Astrocyte of the spinal cord (primary cell): Measurements from ENCODE around the gene RAB5B.

Experiments used
- DNase-seq: peaks from one replicate; pipeline ENCODE4 v3.0.0; 2011; ENCODE audit warnings: low read depth, low spot score
- H3K4me3 ChIP-seq: 2 replicates; pipeline ENCODE4 v1.5.1; 2011; ENCODE audit warnings: low read depth, mild to moderate bottlenecking, low read length, moderate library complexity
- in situ Hi-C: cut with HindIII; loops from 2 replicates; pipeline ENCODE4 v1.10.0; 2017; ENCODE audit warnings: low sequenced_read_pairs
- TF ChIP-seq, protein P1 (sequence below): IDR thresholded peaks from 2 replicates; pipeline ENCODE4 v1.5.1; 2012; ENCODE audit warnings: low read depth, mild to moderate bottlenecking, low read length, inconsistent platforms

Gene RAB5B

DNA sequence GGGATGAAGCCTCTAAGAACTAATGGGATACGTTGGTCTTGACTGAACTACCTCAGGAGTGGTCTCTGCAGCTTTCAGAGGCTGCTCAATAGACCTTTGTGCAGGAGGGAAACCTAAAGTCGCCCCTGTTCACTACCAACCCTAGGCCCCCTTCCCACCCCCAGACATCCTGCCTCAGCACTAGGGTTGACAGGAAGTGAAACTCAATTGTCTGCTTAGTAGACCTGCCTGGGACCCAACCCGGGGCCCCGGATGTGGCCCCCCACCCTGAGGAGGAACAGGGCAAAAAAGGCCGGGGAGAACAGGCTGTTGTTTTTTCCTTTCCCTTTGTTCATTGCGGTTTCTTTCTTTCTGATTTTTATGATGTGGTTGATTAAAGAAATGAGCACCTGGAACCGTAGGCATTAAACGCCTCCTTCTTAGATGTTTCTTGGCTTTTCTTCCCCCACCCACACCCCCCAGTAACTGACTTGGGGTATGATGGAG, 44.5 kb upstream of the RAB5B start:
- DNase-seq = no peak
- TF ChIP-seq, protein P1, sequence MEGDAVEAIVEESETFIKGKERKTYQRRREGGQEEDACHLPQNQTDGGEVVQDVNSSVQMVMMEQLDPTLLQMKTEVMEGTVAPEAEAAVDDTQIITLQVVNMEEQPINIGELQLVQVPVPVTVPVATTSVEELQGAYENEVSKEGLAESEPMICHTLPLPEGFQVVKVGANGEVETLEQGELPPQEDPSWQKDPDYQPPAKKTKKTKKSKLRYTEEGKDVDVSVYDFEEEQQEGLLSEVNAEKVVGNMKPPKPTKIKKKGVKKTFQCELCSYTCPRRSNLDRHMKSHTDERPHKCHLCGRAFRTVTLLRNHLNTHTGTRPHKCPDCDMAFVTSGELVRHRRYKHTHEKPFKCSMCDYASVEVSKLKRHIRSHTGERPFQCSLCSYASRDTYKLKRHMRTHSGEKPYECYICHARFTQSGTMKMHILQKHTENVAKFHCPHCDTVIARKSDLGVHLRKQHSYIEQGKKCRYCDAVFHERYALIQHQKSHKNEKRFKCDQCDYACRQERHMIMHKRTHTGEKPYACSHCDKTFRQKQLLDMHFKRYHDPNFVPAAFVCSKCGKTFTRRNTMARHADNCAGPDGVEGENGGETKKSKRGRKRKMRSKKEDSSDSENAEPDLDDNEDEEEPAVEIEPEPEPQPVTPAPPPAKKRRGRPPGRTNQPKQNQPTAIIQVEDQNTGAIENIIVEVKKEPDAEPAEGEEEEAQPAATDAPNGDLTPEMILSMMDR = no peak
- no peak overlapping the region for H3K4me3 ChIP-seq
- in situ Hi-C loops = no loop called here

DNA sequence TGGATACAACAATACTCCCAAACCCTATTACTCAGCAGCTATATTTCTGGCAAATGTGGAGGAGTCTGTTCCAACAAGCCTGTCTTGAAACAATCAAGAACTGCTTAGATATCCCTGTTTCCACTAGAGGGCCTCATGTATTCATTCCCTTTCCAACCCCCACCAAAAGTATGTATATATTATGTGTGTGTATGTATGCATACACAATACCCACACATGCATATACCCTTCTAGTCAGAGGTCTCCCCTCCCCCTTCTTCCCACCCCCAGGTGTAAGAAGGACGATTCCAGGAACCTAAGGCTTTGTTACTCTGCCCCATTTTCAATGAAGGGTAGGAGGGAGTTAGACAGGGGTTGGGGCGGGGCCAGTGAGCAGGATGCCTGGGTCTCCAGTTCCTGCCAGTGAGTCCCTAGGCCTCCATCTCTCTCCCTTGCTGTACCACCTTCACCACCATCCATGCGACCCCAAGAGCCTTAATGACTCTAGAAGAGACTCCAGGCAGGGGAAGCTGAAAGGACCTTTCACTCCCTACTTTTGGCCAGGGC, 43.0 kb upstream of the RAB5B start, which contains the start of gene DGKA:
DGKA (plus strand) TSS at position 392 of the 546 bp plus-strand sequence. CDS start 5,342 bp downstream, outside the sequence.
- in situ Hi-C loops = no loop called here

DNA sequence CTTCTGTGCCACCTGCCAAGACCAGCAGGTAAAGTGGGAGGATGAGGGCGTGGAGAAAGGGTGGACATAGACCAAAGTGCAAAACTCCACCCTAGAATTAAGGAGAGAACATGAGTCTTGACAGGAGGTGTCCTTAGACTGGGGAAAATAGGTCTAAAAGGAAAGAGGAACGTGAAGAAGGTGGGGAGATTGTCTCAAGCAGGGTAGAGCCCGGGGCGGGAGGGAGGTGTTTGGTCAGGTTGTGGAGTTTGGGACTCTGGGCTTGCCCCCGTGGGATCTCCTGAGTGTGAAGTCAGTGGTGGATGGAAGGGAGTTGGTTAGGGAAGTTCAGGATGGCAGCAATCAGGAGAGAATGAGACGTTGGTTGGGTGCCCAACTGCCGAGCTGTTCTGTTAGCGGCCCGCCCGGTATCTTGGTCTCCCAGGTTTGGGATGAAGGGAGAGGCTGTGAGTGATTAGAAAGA, 42.5 kb upstream of the RAB5B start:
- in situ Hi-C loops = no loop called here
- DNase-seq = no peak
- H3K4me3 ChIP-seq = peak overlapping the region; percentile 72
- TF ChIP-seq, protein P1 = no peak

More for the DNA sequence above, 43.0 kb upstream of the RAB5B start, which contains the start of gene DGKA:
- peak; percentile 78 for DNase-seq
- TF ChIP-seq, protein P1 = peak; percentile 64
- H3K4me3 ChIP-seq = peak within 1 kb of the TSS; percentile 72

DNA sequence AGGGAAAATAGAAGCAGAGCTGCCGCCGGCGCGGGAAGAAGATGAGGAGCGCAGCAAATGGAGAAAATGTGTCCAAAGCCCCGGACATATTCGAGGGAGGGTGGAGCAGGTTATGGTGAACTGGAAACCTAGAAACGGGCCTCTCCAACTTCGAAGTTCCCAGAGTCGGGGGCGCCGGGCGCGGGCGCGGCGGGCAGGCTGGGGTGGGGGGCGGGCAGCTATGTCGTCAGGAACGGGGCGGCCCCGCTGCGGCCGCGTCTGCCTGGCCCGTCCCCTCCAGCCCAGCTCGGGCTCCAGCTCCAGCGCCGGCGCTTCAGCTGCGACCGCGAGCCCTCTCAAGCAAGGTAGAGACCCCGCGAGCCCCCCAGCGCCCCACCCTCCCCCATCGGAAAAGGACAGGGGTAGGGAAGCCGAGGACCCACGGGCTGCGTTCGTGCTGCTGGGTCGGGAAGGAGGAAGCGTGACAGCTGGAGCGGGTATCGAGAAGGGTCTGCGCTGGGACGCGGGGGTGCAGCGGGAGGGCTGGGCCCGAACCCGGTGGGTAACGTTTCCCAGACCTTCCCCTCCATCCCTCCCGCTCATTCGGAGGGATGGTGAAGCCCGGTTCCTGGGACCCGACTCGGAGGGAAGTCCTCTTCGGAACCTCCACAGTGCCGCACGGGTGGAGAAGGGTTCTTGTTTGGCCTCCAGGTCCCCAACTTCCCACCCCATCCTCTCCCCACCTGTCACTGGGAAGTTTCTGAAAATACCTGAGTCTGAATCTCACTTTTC, 41.9 kb upstream of the RAB5B start:
- peak; percentile 43 for DNase-seq
- TF ChIP-seq, protein P1 = no peak
- H3K4me3 ChIP-seq = peak overlapping the region; percentile 72
- in situ Hi-C loops = no loop called here

DNA sequence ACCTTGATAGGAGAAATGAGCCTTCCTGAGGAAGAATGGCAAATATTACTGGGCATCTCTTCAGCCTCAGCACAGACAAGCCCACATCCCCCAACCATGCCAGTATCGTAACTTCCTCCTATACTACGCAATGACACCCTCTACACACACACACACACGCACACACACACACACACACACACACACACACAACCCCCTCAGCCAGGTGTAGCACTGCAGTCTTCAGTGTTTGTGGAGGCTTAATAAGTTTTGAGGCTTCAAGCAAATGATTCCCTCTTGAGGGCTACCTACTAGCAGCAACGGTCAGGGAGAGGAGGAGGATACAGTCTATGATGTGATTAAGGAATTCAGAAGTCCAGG, 41.3 kb upstream of the RAB5B start:
- in situ Hi-C loops = no loop called here
- peak; percentile 28 for DNase-seq
- H3K4me3 ChIP-seq = peak overlapping the region; percentile 72
- TF ChIP-seq, protein P1 = no peak

DNA sequence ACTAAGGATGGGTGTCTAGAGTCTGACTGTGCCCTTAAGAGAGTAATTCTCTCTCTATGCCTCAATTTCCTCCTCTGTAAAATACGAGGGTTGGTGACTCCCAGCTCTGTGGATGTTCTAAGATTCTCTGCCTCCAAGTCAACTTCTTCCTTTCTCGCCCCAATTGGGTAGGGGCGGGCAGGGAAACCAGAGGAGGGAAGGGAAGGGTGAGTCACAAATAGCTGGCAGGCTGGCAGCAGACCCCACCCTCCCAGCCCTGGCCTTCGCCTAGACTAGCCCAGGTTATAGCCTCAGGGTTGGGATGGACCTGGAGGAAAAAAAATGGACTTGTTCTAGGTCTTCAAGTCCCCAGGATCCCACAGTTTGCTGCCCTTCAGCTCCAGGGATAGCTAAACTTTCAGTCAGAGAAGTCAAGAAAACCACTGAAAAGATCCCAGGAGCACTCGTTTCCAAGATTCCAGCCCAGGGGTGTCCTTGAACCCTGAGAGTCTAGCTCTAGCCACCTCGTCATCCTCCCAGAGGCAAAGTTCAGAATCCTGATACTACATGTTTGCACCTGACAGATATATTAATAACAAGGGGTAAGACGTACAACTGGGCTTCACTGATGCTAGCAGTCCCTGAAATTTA, 40.6 kb upstream of the RAB5B start:
- H3K4me3 ChIP-seq = no peak overlapping the region
- no peak for DNase-seq
- TF ChIP-seq, protein P1 = no peak
- in situ Hi-C loops = no loop called here
